Thyroid gland (tissue), 4 donors: Measurements from ENCODE around the gene GALE.

ENCODE experiments used
- POLR2A ChIP-seq, 2 donors: fragments of 450-650 bp; IDR thresholded peaks; one replicate each; pipeline ENCODE4 v1.6.1; 2017; ENCODE audit warnings: antibody characterized with exemption in 2 of 2, mild to moderate bottlenecking in 2 of 2, moderate library complexity in 1 of 2
- TF ChIP-seq, protein P1 (sequence below), 6 experiments: fragments of 200-600 bp in 3 of 6; fragments of 450-650 bp in 3 of 6; sonication (generic) in 3 of 6; IDR thresholded peaks; one replicate each; pipeline ENCODE4 v1.5.1; 2016 to 2019; ENCODE audit warnings: antibody characterized with exemption in 6 of 6, mild to moderate bottlenecking in 2 of 6, inconsistent platforms in 1 of 6, moderate library complexity in 1 of 6

DNA sequence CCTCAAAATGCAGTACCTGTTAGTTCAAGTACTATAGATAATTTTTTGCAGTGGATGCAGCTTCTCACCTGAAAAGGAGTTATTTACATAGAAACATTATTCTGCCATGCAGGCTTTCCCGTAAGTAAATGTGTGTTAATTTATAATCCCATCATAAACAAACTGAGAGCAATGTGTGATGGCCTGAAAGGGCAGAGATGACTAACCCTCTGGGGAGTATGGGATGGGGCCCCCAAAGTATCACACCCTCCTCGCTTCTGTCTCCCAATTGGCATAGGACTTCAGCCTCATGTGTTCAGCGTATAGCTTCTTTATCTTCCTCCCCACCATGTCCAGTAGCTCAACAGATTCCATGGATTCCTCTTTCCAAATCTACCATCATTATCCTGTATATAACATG, 17.1 kb upstream of the GALE start:
- TF ChIP-seq, protein P1, sequence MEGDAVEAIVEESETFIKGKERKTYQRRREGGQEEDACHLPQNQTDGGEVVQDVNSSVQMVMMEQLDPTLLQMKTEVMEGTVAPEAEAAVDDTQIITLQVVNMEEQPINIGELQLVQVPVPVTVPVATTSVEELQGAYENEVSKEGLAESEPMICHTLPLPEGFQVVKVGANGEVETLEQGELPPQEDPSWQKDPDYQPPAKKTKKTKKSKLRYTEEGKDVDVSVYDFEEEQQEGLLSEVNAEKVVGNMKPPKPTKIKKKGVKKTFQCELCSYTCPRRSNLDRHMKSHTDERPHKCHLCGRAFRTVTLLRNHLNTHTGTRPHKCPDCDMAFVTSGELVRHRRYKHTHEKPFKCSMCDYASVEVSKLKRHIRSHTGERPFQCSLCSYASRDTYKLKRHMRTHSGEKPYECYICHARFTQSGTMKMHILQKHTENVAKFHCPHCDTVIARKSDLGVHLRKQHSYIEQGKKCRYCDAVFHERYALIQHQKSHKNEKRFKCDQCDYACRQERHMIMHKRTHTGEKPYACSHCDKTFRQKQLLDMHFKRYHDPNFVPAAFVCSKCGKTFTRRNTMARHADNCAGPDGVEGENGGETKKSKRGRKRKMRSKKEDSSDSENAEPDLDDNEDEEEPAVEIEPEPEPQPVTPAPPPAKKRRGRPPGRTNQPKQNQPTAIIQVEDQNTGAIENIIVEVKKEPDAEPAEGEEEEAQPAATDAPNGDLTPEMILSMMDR (IDR thresholded peaks at IDR 0.05): no peak
- TF ChIP-seq POLR2A (IDR thresholded peaks at IDR 0.05): no peak
